ENCODE results near the gene TRPM5.
A peak's percentile ranks its signal among the peaks of the same experiment; 100 is the strongest.

TRPM5 gene

DNA sequence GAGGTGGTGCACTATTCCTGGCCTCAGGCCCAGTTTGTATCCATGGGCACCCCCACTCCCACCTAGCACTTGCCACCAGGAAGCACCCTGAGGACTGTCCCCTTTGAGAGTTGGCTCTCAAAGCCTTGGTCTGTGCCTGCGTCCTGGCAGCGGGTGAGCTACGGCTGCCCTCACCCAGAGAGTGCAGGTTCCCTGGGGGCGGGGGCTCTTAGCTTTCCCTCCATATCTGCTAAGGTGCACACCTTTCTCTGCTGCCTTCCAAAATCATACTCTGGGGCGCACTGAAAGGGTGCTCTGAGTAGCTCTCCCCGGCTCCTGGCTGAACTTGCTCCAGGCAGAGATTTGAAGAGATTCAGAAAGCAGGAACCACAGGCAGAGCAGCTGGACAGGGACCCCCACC lies 7.6 kb upstream of the TRPM5 start:
- DNase-seq, result no peak

- no peak for DNase-seq
Observed at GRCh38 chr11:2451336-2451735, 7.0 kb upstream of the TRPM5 start.

GRCh38 chr11:2450321-2451041 lies 6.2 kb upstream of the TRPM5 start:
- no peak for DNase-seq

- no peak for DNase-seq
Observed at GRCh38 chr11:2449548-2450320, 5.4 kb upstream of the TRPM5 start.

- no peak for DNase-seq
Observed at GRCh38 chr11:2448661-2449547, 4.6 kb upstream of the TRPM5 start.

- DNase-seq, result no peak
Observed at GRCh38 chr11:2447951-2448650, 3.8 kb upstream of the TRPM5 start.

- DNase-seq, result no peak
Observed at GRCh38 chr11:2447253-2447950, 3.1 kb upstream of the TRPM5 start.

GRCh38 chr11:2446590-2447252 lies 2.4 kb upstream of the TRPM5 start:
- no peak for DNase-seq

DNA sequence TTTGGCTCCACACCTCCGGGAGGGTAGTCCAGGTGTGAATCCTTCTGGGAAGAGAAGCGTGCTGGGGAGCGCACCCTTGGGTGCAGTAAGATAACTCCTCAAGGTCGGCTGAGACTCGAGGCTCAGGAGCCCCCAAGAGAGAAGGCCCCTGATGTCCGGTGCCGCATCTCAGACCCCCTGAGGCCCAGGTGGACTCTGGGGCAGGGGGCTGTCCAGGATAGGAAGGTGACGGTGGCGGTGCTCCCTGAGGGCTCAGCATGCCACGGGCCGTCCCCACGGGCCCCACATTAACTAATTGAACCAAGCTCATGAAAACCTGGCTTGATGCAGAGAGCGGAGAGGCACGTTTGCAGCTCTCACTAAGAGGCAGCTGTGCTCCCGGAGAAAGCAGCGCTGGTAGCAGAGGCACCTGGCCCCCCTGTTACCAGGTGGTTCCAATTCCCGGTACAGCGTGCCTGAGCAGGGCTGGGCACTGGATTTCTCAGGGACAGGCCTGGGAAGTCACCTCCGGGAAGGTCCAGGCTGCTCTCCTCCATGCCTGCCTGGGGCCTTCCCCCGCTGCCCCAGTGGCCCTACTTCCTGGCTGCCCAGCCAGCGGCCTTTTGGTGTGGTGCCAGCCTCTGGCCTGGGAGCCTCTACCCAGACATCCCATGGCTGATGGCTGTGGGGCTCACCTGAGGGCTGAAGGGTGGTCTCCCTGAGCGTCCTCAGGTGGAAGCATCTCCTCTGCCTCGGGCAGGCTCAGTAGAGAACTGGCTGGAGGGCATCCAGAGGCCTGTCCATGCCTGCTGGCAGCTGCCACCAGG lies 1.6 kb upstream of the TRPM5 start:
- DNase-seq, result no peak

DNA sequence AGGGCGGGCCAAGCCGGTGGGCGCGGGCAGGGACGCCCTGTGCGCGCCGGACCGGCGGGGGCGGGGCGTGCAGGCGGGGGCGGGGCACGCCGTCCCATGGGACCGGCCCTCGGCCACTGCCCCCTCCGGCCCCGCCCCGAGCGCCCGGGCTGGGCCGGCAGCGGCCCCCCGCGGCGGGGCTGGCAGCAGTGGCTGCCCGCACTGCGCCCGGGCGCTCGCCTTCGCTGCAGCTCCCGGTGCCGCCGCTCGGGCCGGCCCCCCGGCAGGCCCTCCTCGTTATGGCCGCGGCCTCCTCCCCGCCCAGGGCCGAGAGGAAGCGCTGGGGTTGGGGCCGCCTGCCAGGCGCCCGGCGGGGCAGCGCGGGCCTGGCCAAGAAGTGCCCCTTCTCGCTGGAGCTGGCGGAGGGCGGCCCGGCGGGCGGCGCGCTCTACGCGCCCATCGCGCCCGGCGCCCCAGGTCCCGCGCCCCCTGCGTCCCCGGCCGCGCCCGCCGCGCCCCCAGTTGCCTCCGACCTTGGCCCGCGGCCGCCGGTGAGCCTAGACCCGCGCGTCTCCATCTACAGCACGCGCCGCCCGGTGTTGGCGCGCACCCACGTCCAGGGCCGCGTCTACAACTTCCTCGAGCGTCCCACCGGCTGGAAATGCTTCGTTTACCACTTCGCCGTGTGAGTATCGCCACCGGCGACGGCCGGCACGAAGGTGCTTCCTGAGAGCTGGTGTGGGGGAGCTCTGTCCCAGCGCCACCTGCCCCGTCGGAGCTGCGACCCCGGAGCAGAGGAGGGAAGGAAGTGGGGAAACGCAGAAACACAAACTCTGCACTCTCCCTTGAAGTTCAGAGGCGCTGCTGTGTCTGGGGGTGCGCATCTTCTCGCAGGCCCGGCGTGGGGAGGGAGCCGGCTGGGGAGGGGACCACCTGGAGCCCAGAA lies 769 bp upstream of the TRPM5 start, which contains the start of gene KCNQ1:
Gene KCNQ1 (plus strand): TSS at position 188 of the 925 bp plus-strand sequence. CDS start 91 bp downstream, at position 279.
- DNase-seq, result peak; percentile 35

DNA sequence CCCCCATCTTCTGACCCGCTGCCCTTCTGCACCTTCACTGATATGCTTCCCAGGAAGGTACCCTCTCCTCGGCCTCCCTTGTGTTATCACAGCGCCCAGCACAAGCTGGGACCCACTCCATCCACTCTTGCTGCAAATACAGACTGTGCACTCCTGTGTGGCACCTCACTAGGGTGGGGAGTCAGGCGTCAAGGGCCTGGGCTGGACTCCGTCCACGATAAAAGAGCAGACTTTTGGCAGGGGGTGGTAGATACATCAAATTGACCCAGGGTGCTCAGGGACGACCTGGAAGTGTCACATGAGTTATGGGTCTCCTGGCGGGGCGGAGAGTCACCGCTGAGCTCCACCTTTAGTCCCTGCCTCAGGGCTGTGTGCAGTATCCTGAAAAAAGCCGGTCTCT lies 908 bp downstream of the TRPM5 start:
- DNase-seq, result no peak

- no peak for DNase-seq
Observed at GRCh38 chr11:2442589-2442988, 1.7 kb downstream of the TRPM5 start.

DNA sequence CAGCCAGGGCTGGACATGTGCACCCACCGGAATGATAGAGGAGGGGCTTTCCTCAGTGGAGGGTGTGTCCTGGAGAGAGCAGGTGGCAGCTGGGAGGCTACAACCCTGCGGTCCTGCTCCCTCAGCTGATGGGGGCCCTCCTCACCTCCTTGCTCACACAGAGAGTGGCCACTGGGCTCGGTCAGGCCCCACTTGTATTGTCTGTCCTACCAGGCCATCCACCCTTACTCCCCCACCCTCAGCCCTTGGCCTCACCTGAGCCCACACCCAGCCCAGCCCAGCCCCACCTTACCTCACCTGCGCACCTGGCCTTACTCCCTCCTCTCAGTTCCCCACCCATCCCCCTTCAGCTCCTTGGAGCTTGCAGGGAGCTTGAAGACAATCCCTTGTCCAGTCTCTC lies 3.1 kb downstream of the TRPM5 start:
- DNase-seq, result no peak

DNA sequence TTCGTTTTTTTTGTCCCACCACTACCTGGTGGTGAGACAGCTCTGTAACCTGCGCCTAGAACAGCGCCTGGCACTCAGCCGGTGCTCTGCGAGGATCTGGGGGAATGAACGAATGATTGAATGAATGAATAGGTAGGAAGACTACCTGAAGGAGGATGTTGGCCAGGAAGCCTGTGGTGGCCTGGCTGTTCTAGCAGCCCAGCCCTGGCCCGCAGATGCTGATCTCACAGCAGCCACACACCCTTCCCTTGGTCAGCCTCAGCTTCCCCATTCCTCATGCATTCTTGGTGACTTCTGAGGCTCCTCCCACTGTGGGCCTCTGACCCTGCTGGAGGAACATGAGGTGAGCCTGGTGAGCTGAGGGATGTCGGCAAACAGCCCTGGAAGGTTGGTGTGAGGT lies 3.7 kb downstream of the TRPM5 start:
- no peak for DNase-seq

DNA sequence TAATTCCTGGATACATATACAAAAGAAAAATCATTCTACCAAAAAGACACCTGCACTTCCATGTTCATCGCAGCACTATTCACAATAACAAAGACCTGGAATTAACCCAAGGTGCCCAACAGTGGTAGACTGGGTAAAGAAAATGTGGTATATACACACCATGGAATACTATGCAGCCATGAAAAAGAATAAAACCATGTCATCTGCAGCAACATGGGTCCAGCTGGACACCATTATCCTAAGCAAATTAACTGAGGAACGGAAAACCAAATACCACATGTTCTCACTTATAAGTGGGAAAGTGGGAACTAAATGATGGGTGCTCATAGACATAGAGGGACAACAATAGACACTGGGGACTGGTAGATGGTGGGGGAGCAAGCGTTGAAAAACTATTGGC lies 4.5 kb downstream of the TRPM5 start:
- no peak for DNase-seq

DNA sequence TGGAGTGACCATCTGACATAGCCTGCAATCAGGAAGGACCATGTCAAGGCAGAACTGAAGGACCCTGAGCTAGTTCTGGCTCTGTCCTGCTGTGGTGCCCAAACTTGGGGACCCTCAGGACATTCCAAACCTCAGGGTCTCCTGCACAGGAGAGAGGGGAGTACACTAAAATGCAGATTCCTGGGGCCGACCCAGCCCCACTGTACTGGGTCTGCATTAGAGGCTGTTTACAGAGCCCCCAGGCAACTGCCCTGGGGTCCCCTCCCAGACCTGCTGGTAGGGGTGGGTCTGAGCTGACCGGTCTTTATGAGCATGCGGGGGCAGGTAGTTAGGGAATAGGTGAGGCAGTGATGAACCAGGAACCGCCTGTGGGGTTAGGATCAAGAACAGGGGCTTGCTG lies 6.8 kb downstream of the TRPM5 start:
- DNase-seq, result no peak

- no peak for DNase-seq
Observed at GRCh38 chr11:2436521-2437031, 7.7 kb downstream of the TRPM5 start.

DNA sequence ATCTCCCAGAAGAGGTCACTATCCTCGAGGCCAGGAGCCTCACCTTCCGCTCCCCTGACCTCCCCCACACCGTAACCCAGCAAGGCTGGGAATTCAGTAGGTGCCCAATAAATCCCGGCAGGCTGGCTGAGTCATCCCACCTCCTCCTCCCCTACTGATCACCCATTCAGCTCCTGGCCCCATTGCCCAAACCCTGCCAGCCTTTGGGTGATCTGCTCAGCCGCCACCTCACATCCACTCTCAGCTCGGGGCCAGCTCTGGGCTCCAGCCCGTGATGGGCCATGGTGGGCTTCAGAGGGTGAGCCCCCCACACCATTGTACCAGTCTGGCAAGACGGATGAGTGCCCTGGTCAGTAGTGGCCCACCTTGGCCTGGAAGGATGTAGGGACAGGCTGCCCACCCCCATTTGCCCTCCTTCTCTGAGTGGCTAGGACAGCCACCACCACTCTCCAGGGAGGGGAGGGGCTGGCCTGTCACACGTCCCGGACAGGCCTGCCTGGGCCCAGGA lies 8.2 kb downstream of the TRPM5 start:
- no peak for DNase-seq

All from activated naive CD4-positive, alpha-beta T cell treated with Interleukin-2 at 50 U/mL for 16 hours (primary cell).